Effector CD4-positive, alpha-beta T cell (primary cell): ENCODE results near the gene OR4M1.
"Not testable (repeated sequence)": the region's sequence is repeated elsewhere in the genome, so short reads cannot be mapped to it uniquely, and the experiment has no call there.

Source experiments
- DNase-seq: peaks from one replicate; pipeline ENCODE4 v3.0.0-alpha.2; 2020

Gene OR4M1

DNA sequence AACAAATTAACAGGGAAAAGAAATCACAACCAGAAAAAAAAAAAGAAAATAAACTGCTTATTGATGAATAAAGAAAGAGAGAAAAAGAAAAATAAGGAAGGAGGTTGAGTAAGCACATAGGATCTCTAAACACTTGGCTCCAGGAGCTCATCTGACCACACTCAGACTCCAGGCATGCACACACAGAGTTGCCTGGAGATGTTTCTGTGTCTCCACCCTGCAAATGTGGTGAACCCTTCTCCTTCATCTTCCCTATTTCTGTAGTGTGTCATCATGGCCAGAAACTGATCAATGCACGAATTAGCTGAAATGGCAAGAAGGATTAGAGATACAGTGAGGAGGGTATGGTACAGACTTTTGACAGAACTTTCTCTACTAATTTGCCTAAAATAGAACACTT is 50.5 kb downstream of the OR4M1 start:
- DNase-seq = no peak

DNA sequence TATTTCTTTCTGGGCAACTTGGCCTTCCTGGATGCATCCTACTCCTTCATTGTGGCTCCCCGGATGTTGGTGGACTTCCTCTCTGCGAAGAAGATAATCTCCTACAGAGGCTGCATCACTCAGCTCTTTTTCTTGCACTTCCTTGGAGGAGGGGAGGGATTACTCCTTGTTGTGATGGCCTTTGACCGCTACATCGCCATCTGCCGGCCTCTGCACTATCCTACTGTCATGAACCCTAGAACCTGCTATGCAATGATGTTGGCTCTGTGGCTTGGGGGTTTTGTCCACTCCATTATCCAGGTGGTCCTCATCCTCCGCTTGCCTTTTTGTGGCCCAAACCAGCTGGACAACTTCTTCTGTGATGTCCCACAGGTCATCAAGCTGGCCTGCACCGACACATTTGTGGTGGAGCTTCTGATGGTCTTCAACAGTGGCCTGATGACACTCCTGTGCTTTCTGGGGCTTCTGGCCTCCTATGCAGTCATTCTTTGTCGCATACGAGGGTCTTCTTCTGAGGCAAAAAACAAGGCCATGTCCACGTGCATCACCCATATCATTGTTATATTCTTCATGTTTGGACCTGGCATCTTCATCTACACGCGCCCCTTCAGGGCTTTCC is 54.4 kb downstream of the OR4M1 start:
- DNase-seq = not testable (repeated sequence)

DNA sequence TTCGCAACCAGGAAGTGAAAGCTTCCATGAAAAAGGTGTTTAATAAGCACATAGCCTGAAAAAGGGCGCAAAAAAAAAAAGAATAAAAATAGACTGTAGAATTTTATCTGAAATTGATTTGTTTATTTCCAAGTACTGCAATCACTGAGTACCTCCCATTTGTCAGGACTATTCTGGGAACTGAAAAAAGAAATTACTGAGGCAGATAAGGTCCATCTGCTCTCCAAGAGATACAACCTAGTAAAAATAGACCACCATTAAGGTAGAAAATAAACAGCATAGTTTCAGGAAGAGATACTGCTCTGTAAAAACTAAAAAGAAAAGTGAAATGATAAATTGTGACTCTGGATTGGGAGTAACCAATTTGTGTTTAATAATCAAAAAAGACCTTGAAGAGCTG is 55.0 kb downstream of the OR4M1 start:
- DNase-seq = no peak
